ENCODE data around the gene P4HA1.

The P4HA1 gene

DNA sequence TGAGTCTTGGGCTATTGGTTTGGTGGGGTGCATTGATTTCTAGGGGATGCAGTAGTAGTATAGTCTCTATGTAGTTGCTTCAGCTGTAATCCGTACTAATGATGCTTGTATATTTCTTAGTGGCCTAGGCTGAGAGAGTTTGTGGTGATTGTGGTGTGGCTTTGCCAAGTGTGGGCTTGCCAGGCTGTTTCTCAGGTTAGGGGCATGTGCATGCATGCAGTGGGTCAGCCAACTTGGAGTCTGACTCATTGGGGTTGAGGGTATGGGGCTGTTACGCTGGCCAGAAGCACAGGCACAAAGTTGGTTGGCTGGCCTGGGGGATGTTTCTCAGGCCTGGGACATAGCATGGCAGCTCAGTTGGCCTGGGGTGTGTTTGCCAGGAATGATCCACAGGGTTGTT is 116.3 kb downstream of the P4HA1 start:
- 95 to 100% methylated on average over 1 to 2 of the region's 2 CpGs for WGBS, 2 experiments (ENCODE audit: insufficient coverage in 2 of 2)
- Histone ChIP-seq H3K27ac (ENCODE audit: low read depth, low read length, severe bottlenecking) (no peak overlapping the region), H3K4me3 (ENCODE audit: extremely low read depth, insufficient read depth, low read length, poor library complexity, severe bottlenecking) (no peak overlapping the region), H3K4me1 (ENCODE audit: control insufficient read depth, insufficient read depth, low read length, poor library complexity, severe bottlenecking) (no peaks in the 10 kb centered on the region), H3K36me3 (ENCODE audit: control insufficient read depth, insufficient read depth, low read length) (no peaks in the 10 kb centered on the region), H3K9me3 (ENCODE audit: control insufficient read depth, low read length) (peaks cover 28% of the 10 kb centered on the region)

- Histone ChIP-seq H3K36me3 (ENCODE audit: control insufficient read depth, insufficient read depth, low read length) (no peaks in the 10 kb centered on the region), H3K27ac (ENCODE audit: low read depth, low read length, severe bottlenecking) (no peak overlapping the region), H3K4me1 (ENCODE audit: control insufficient read depth, insufficient read depth, low read length, poor library complexity, severe bottlenecking) (no peaks in the 10 kb centered on the region), H3K9me3 (ENCODE audit: control insufficient read depth, low read length) (peaks cover 32% of the 10 kb centered on the region), H3K4me3 (ENCODE audit: extremely low read depth, insufficient read depth, low read length, poor library complexity, severe bottlenecking) (no peak overlapping the region)
Measured at GRCh38 chr10:72979709-72980108, 117.0 kb downstream of the P4HA1 start.

DNA sequence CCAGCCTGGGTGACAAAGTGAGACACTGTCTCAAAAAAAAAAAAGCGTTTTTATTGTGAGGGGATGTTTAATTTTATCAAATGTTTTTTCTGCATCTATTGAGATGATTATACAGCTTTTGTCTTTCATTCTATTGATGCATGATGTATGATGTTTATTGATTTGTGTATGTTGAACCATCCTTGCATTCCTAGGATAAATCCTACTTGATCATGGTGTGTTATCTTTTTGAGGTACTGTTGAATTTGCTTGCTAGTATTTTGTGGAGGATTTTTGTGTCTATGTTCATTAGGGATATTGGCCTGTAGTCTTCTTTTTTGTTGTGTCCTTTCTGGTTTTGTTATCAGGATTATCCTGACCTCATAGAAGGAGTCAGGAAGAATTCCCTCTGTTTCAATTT is 119.8 kb downstream of the P4HA1 start:
- Histone ChIP-seq H3K9me3 (ENCODE audit: control insufficient read depth, low read length) (peaks cover 32% of the 10 kb centered on the region), H3K4me3 (ENCODE audit: extremely low read depth, insufficient read depth, low read length, poor library complexity, severe bottlenecking) (no peak overlapping the region), H3K27ac (ENCODE audit: low read depth, low read length, severe bottlenecking) (no peak overlapping the region), H3K4me1 (ENCODE audit: control insufficient read depth, insufficient read depth, low read length, poor library complexity, severe bottlenecking) (no peaks in the 10 kb centered on the region), H3K36me3 (ENCODE audit: control insufficient read depth, insufficient read depth, low read length) (no peaks in the 10 kb centered on the region)
- 80% methylated on average over 1 of the region's 1 CpG; no CpG with 5 or more reads in 1 of the 2 experiments for WGBS, 2 experiments (ENCODE audit: insufficient coverage in 2 of 2)

Measured in mesodermal cell (in vitro differentiated cells).